Activated CD4-positive, CD25-positive, alpha-beta regulatory T cell treated with anti-CD3 and anti-CD28 coated beads, Interleukin-2, amount 50 U/mL, for 16 hours (primary cell): ENCODE results near the gene ANKHD1.
"Not testable (repeated sequence)": the region's sequence is repeated elsewhere in the genome, so short reads cannot be mapped to it uniquely, and the experiment has no call there.

ENCODE experiments used
- DNase-seq: peaks from one replicate; pipeline ENCODE4 v3.0.0-alpha.2; 2020; ENCODE audit warnings: low read depth, low spot score

ANKHD1 gene

GRCh38 chr5:140564196-140565023 lies 162.8 kb downstream of the ANKHD1 start, which contains the start of the genes APBB3 and SLC35A4:
APBB3 (minus strand) TSS chr5:140564598; CDS start chr5:140564245, 353 bp downstream.
SLC35A4 (plus strand) TSS chr5:140564828; CDS start chr5:140567170, 2,342 bp downstream.
- DNase-seq: peak; percentile 97

DNA sequence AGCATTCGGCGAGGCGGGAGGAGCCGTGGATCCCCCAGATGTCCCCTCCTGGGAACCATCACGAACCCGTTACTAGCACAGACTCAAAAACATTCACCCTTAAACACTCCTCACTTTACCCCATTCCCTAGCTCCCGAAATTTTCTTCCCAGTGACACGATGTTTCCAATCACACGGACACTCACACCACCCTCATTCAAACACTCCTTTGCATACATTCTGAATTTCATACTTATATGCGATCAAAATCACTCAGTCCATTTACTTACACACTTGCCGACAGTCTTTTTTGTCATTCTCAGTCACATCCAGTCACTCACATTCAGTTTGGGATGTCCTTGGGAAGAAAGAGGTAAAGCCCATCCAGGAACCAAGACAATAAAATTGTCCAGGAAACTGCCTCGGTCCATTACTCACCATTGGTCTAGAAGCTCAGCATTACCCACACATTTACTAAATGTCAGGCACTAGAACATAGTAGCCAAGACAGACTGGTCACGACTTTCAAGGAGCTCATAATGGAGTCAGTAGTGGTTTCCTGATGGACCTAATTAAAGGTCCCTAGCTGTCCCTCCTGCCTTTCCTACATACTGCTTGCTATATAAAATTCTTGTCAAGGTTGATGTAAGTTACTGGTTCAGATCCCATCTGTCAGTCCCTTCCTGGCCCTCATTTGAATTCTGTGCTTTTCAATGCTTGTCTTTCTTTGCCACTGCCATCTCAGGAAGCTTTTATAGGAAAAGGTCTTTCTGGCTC lies 163.6 kb downstream of the ANKHD1 start:
- DNase-seq: no peak

DNA sequence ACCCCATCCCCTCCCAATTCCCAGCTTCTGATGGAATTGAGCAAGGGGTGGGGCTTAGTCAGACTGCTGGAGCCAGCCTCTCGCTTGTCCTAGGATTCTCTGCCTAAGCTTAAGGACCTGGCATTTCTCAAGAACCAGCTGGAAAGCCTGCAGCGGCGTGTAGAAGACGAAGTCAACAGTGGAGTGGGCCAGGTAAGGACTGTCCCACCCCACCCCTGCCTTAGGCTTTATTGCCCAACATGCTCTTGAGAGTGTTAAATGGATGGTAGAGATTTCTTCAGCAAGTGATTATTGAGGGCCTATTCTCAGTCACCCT lies 164.1 kb downstream of the ANKHD1 start:
- no peak for DNase-seq

GRCh38 chr5:140566665-140567064 lies 165.0 kb downstream of the ANKHD1 start:
- no peak for DNase-seq

GRCh38 chr5:140567136-140567818 lies 165.6 kb downstream of the ANKHD1 start:
- DNase-seq: no peak

GRCh38 chr5:140567871-140568270 lies 166.2 kb downstream of the ANKHD1 start:
- DNase-seq: no peak

DNA sequence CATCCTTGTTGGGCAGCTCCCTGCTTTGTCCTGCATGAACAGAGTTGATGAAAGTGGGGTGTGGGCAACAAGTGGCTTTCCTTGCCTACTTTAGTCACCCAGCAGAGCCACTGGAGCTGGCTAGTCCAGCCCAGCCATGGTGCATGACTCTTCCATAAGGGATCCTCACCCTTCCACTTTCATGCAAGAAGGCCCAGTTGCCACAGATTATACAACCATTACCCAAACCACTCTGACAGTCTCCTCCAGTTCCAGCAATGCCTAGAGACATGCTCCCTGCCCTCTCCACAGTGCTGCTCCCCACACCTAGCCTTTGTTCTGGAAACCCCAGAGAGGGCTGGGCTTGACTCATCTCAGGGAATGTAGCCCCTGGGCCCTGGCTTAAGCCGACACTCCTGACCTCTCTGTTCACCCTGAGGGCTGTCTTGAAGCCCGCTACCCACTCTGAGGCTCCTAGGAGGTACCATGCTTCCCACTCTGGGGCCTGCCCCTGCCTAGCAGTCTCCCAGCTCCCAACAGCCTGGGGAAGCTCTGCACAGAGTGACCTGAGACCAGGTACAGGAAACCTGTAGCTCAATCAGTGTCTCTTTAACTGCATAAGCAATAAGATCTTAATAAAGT lies 166.9 kb downstream of the ANKHD1 start:
- no peak for DNase-seq

- no peak for DNase-seq
Measured at GRCh38 chr5:140569197-140569596, 167.6 kb downstream of the ANKHD1 start.

DNA sequence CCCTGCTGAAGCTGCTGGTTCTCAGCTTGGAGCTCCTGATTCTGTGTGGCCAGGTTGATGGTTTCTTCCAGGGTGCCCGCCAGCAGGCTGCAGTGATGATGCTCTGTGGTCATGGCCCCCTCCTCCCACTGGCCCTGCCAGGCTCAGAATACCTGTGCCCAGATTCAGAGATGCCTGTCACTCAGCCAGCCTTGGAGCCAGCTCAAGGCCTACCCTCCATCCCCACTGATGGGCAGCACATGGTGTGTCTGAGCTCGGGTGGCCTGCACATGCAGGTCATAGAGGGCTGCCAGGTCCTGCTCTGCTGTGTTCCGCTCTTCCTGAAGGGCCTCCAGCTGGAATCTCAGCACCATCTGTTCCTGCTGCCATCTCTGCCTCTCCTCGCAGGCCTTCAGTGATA lies 168.4 kb downstream of the ANKHD1 start:
- DNase-seq: no peak

DNA sequence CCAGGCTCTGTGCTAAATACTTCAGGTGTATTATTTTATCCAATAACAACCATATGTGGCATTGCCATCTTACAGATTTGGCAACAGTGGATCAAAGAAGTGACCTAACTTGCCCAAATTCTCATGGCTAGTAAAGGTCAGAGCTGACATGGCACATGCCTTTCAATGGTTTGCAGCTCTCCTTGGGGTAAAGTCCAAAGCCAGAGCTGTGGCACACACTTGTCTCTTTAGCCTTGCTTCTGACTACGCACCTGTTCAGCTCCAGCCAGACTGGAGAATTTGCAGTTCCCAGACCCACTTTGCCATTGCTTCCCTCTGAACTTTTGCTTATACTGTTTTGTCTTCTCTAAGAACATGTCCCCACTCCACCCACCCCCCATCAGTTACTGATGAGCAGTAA lies 168.9 kb downstream of the ANKHD1 start:
- no peak for DNase-seq

GRCh38 chr5:140571105-140571504 lies 169.5 kb downstream of the ANKHD1 start:
- no peak for DNase-seq

GRCh38 chr5:140573683-140574082 lies 172.1 kb downstream of the ANKHD1 start:
- no peak for DNase-seq

GRCh38 chr5:140574165-140574564 lies 172.5 kb downstream of the ANKHD1 start:
- DNase-seq: no peak

DNA sequence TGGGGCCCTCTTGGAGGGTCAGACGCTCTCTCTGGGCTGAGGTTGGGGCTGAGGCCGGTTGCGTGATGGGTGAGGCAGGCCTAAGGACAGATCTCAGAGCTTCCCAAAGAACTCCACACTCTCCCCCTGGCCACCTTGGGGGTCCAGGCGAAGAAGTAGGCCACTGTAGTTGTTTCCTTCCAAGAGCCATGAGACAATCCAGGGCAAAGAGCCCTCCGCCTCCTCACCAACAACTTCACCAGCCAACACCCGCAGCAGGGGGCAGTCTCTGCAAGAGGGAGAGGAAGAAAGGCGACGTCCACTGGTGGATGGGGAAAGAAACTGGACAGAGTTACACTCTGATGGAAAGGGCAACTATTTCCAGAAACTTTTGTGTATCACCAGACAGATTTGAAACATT lies 173.7 kb downstream of the ANKHD1 start:
- no peak for DNase-seq

DNA sequence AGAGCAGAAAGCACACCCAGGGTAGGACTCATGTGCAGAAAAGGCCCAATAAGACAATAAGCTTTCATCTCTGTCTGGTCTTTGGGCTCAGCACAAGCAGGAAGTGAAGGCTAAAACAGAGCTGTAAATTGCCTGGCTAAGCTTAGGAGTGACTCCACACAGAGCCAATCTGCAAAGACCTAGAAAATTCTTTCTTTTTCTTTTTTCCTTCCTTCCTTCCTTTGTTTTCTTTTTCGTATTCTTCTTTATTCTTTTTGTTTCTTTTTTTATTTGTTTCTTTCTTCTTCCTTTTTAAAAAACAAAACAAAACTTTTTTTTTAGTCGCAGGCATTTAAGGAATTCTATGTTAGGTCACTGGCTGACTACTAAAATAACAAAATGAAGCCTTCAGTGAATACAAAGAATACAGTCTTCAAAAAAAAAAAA lies 175.2 kb downstream of the ANKHD1 start:
- no peak for DNase-seq

DNA sequence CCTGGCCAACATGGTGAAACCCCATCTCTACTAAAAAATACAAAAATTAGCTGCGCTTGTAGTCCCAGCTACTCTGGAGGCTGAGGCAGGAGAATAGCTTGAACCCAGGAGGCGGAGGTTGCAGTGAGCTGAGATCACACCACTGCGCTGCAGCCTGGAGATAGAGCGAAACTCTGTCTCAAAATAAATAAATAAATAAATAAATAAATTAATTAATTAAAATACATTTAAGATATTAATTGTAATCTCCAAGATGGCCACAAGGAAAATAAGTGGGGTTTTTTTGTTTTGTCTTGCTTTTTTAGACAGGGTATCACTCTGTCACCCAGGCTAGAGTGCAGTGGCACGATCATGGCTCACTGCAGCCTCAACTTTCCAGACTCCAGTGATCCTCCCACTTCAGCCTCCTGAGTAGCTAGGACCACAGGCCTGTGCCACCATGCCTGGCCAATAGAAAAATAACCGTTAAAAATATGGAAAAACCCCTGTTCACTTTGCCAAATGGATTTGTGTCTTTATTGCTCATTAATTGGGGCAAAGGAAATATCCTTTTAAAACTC lies 177.6 kb downstream of the ANKHD1 start:
- not testable (repeated sequence) for DNase-seq

GRCh38 chr5:140587495-140587894 lies 185.9 kb downstream of the ANKHD1 start:
- no peak for DNase-seq

- no peak for DNase-seq
Measured at GRCh38 chr5:140588311-140589070, 186.9 kb downstream of the ANKHD1 start.
